Measurements from ENCODE around the gene FNBP1. TPM values are rescaled to one million over a fixed set of nuclear protein-coding genes. Genes with fewer than 3 reads are reported as not detected.

FNBP1 gene
- total and polyA plus RNA-seq, 2 of the 8 experiments (the other 6 are each of a cell fraction or from before 2014, with no cell fraction given) = 7.2 to 40.9 TPM

DNA sequence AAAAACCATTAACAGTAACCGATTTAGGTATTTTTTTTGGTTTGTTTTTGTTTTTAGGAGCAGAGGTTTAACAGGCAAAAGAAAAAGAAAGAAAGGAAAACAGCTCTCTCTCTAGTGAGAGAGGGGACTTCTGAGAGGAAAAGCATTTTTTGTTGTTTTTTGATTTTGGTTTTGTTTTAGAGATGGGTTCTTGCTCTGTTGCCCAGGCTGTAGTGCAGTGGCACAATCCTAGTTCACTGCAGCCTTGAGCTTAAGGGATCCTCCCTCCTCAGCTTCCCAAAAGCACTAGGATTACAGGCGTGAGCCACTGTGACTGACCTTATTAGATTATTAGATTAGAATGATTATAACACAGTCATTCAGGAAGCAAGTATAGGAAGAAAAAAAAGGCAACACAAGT lies 197.6 kb downstream of the FNBP1 start:
- H3K27ac ChIP-seq (ENCODE audit: low read depth, low read length) = no peak overlapping the region
- H3K23ac ChIP-seq (ENCODE audit: insufficient read length) = no peak overlapping the region
- TF ChIP-seq POLR2A (IDR thresholded peaks at IDR 0.05; ENCODE audit: control extremely low read depth in 1 of 2, low read depth in 2 of 2, low read length in 2 of 2) (no peak), SRF (IDR thresholded peaks at IDR 0.05; ENCODE audit: low read depth, low read length) (no peak), SIN3A (conservative IDR thresholded peaks at IDR 0.05 in 1 of 2, IDR thresholded peaks at IDR 0.05 in 1 of 2; ENCODE audit: low read depth in 1 of 2, low read length in 2 of 2) (no peak), TCF12 (IDR thresholded peaks at IDR 0.05; ENCODE audit: low read depth, low read length) (no peak), NRF1 (IDR thresholded peaks at IDR 0.05; ENCODE audit: low read depth, low read length) (no peak), SAP30 (IDR thresholded peaks at IDR 0.05; ENCODE audit: insufficient read depth, insufficient replicate concordance, low read length) (no peak), HDAC2 (IDR thresholded peaks at IDR 0.05; ENCODE audit: borderline replicate concordance in 1 of 2, low read depth in 2 of 2, low read length in 2 of 2) (no peak)
- TF ChIP-seq, protein P1, sequence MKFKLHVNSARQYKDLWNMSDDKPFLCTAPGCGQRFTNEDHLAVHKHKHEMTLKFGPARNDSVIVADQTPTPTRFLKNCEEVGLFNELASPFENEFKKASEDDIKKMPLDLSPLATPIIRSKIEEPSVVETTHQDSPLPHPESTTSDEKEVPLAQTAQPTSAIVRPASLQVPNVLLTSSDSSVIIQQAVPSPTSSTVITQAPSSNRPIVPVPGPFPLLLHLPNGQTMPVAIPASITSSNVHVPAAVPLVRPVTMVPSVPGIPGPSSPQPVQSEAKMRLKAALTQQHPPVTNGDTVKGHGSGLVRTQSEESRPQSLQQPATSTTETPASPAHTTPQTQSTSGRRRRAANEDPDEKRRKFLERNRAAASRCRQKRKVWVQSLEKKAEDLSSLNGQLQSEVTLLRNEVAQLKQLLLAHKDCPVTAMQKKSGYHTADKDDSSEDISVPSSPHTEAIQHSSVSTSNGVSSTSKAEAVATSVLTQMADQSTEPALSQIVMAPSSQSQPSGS (IDR thresholded peaks at IDR 0.05; ENCODE audit: low read length) = no peak
- no peak overlapping the region for H2BK12ac ChIP-seq (ENCODE audit: low read depth, low read length)
- H3K4me2 ChIP-seq (ENCODE audit: insufficient read depth in 1 of 2, low read depth in 2 of 2, low read length in 2 of 2) = no peak overlapping the region
- H2BK15ac ChIP-seq (ENCODE audit: low read length) = no peak overlapping the region
- no peak overlapping the region for H3K4me3 ChIP-seq (ENCODE audit: extremely low read depth in 1 of 4, insufficient read depth in 2 of 4, low read depth in 3 of 4, low read length in 4 of 4)
- H3K9ac ChIP-seq (replicated peaks in 1 of 4; ENCODE audit: extremely low read depth in 1 of 4, low read depth in 3 of 4, low read length in 3 of 4) = no peak overlapping the region
- H3K79me2 ChIP-seq (ENCODE audit: control insufficient read depth in 1 of 2, insufficient read depth in 2 of 2, low read length in 2 of 2) = peaks cover 0 to 3% of the 10 kb centered on the region in 2 experiments; a peak in 1 of 4 replicates
- H4K20me1 ChIP-seq (replicated peaks in 1 of 2; ENCODE audit: control insufficient read depth in 1 of 2, insufficient read depth in 2 of 2, low read length in 2 of 2) = peaks cover 0 to 2% of the 10 kb centered on the region in 2 experiments
- FAIRE-seq (no peak), DNase-seq (ENCODE audit: low read depth in 1 of 2, low spot score in 2 of 2) (no peak)
- no peak overlapping the region for H3K4ac ChIP-seq (replicated peaks; ENCODE audit: insufficient read length, low read depth, low read length)
- H2AK5ac ChIP-seq (ENCODE audit: low read depth, low read length) = no peak overlapping the region
- H3K14ac ChIP-seq (ENCODE audit: insufficient read length) = no peak overlapping the region
- ChIA-PET CTCF (ENCODE audit: partially characterized antibody) (interaction anchor here (0.6 to 1.4 kb wide), 3 partner anchors 22 to 124 kb away, joined by 3 to 5 read pairs (median 3); no protein-coding TSS in a partner anchor), POLR2A (ENCODE audit: partially characterized antibody) (interaction anchor here (1.5 to 1.9 kb wide), 2 partner anchors 9 to 42 kb away, joined by 3 to 6 read pairs; no protein-coding TSS in a partner anchor)
- H3K27me3 ChIP-seq (replicated peaks in 1 of 4; ENCODE audit: control insufficient read depth in 3 of 4, extremely low read depth in 1 of 4, insufficient read depth in 3 of 4, low read length in 3 of 4) = no peaks in the 10 kb centered on the region
- H2AFZ ChIP-seq (ENCODE audit: low read length) = no peak overlapping the region
- no peak overlapping the region for H2BK20ac ChIP-seq (ENCODE audit: low read length)
- H3K36me3 ChIP-seq (ENCODE audit: control insufficient read depth in 2 of 4, insufficient read depth in 4 of 4, low read length in 3 of 4) = no peaks in the 10 kb centered on the region
- H3K23me2 ChIP-seq (ENCODE audit: low read depth, low read length) = no peaks in the 10 kb centered on the region
- H2BK5ac ChIP-seq (ENCODE audit: low read depth, low read length) = no peak overlapping the region
- H3K79me1 ChIP-seq (ENCODE audit: low read depth, low read length) = no peaks in the 10 kb centered on the region; the same call in 1 of the 2 replicates
- H4K91ac ChIP-seq (replicated peaks; ENCODE audit: insufficient read length, low read length) = no peak overlapping the region
- no peak overlapping the region for H4K8ac ChIP-seq (ENCODE audit: extremely low read depth, insufficient read depth, low read length)
- no peak overlapping the region for H3K18ac ChIP-seq (ENCODE audit: extremely low read depth, low read length)
- H4K5ac ChIP-seq (ENCODE audit: insufficient read length, low read depth, low read length) = no peak overlapping the region
- no peaks in the 10 kb centered on the region for H3K9me3 ChIP-seq (ENCODE audit: insufficient read depth in 2 of 2, low read depth in 1 of 2, low read length in 1 of 2)
- 86% methylated on average over 2 of the region's 2 CpGs; no CpG with 5 or more reads in 1 of the 2 experiments for WGBS, 2 experiments (ENCODE audit: extremely low coverage in 1 of 2, insufficient coverage in 1 of 2, insufficient read length in 1 of 2, insufficient replicate concordance in 2 of 2, low coverage in 1 of 2, low lambda C conversion rate in 2 of 2, missing lambda C conversion rate in 1 of 2)
- peaks cover 0 to 4% (median 1%) of the 10 kb centered on the region in 4 experiments; a peak in 3 of 7 replicates for H3K4me1 ChIP-seq (replicated peaks in 1 of 4; ENCODE audit: control insufficient read depth in 3 of 4, insufficient read depth in 4 of 4, low read length in 3 of 4)
- no peak overlapping the region for H2BK120ac ChIP-seq (replicated peaks; ENCODE audit: low read depth, low read length)
- no peak overlapping the region for H3K56ac ChIP-seq (replicated peaks; ENCODE audit: insufficient read length, low read depth, low read length)
